NCI-H128 (cell line): ENCODE measurements around the gene TCF15.
"Not testable (repeated sequence)": the region's sequence is repeated elsewhere in the genome, so short reads cannot be mapped to it uniquely, and the experiment has no call there.

Experiments used
- DNase-seq: peaks from one replicate; lab custom pipeline; 2025; ENCODE audit not compliant: unreplicated experiment; lab: John Stamatoyannopoulos, UW

Gene TCF15

DNA sequence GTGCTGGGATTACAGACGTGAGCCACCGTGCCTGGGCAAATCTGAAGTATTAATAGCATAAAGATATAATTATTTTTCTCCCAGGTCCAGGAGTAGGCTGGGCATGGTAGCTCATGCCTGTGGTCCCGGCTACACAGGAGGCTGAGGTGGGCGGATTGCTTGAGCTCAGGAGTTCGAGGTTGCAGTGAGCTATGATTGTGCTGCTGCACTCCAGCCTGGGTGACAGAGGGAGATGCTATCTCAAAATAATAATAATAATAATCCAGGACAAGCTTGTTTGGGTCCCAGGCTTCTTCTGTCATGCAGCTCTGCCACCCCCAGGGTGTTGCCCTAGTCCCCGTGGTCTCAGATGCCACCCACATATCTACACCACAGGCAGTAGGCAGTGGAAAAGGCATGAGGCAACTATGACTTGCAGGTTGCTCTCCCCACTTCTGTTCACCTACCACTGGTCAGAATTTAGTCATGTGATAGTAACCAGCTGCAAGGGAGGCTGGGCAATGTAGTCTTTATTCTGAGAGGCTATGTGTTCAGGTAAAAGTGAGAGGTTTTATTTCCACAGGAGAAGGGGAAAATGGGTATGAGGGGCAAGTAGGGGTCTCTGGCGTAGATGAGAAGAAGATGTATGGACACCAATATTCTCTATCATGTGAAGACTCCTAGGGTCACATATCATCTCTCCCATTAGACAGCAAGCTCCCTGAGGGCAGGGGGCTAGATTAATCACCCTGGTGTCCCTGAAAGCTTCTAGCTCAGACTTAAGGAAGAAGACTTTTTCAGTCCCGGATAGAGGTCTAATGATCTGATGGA, 25.7 kb downstream of the TCF15 start:
- DNase-seq, result no peak

DNA sequence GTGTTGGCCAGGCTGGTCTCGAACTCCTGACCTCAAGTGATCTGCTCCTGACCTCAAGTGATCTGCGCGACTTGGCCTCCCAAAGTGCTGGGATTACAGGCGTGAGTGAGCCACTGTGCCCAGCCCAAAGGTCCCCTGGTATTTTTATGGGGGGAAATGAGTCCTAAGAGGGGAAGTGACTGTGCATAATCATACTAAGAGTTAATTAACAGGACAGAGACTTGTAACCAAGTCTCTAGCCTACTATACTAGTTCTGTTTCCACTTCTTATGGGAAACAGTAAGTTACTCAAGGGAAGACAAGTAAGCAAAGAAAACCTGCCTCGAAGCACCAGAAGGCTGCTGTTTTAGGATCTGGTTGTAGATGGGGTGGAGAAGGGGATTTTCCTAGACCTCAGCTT, 27.9 kb downstream of the TCF15 start:
- DNase-seq, result no peak

- DNase-seq, result not testable (repeated sequence)
Measured at GRCh38 chr20:578940-579690, 31.0 kb downstream of the TCF15 start.

DNA sequence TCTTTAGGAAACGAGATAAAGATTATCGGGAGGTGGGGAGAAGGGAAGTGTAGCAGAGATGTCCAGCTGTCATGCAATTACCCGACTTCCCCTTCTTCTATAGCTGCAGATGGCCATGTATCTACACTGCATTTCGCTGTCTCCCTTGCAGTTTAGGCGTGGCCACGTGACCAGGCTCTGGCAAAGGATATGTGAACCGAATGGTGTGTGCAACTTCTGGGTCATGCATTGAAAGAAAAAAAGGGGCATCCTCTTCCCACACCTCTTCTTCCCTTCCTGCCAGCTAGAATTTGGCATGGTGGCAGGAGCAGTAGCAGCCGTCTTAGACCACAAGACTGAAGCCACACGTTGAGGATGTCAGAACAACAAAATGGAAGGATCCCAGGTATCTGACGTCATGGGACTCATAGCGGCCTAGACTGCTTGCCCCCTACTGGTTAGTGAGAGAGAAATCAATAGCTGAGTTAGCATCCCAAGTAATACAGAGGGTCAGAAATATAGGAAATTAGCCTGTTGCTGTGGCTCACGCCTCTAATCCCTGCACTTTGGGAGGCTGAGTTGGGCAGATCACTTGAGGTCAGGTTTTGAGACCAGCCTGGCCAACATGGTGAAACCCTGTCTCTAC, 32.8 kb downstream of the TCF15 start:
- DNase-seq, result no peak

DNA sequence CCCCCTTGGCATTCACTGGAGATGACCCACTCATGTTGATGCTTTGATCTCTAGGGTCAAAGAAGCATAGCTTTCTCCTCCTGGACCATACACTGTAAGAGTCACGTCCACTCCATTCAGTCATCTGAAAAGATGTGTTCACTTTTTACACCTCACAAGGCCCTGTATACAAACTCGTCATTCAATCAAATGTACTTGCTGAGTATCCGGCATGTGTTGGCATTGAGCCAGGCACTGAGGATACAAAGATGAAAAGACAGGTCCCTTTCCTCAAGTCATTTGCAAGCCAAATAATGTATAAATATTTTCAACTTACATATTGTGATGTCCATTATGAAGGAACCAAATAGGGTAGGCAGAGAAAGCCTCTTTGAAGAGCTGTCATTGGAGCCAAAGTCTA, 34.0 kb downstream of the TCF15 start:
- no peak for DNase-seq

DNA sequence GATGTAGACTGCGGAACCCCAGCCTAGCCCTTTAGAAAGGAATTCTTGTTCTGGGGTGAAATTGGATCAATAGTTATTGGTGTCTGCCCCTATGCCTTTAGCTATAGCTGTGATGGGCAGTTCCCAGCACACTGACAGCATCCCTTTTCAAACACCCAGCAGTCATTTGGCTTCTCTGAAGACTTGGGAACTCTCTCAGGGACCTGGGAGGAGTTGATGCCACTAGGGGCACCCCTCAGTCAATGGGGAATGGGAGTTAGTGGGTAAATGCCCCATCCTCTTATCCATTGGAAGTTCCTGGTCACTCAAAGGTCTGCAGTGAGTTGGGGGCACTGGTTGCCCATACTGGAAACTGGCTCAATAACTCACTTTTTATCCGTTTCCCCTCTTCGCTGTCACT, 34.9 kb downstream of the TCF15 start:
- no peak for DNase-seq

DNA sequence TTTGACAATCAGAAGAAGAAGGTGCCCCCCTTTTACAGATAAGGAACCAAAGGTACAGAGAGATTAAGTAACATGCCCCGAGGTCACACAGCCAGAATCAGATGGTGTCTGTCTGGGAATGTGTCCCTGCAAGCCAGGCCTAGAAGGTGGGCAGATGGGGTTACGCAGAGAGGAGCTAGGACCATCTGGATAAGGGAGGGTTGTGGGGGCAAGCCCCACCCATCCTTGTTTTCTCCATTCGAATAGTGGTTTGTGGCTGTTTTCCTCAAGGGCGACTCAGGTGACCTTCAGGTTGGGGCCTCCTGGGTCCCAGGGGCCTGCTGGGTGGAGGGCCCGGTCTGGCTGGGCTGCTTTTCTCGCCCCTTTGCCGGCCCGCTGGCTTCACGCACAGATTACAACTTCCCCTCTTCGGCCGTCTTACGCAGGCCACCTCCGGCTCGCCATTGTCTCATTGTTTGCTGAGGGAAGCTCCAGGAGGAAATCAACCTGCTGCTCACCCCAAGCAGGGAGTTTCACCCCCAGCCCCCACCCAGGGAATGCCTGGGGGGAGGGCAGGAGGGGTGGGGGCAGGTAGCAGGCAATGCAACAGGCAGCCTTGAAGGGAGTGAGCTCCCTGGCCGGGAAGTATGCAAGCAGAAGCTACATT, 35.7 kb downstream of the TCF15 start:
- no peak for DNase-seq

DNA sequence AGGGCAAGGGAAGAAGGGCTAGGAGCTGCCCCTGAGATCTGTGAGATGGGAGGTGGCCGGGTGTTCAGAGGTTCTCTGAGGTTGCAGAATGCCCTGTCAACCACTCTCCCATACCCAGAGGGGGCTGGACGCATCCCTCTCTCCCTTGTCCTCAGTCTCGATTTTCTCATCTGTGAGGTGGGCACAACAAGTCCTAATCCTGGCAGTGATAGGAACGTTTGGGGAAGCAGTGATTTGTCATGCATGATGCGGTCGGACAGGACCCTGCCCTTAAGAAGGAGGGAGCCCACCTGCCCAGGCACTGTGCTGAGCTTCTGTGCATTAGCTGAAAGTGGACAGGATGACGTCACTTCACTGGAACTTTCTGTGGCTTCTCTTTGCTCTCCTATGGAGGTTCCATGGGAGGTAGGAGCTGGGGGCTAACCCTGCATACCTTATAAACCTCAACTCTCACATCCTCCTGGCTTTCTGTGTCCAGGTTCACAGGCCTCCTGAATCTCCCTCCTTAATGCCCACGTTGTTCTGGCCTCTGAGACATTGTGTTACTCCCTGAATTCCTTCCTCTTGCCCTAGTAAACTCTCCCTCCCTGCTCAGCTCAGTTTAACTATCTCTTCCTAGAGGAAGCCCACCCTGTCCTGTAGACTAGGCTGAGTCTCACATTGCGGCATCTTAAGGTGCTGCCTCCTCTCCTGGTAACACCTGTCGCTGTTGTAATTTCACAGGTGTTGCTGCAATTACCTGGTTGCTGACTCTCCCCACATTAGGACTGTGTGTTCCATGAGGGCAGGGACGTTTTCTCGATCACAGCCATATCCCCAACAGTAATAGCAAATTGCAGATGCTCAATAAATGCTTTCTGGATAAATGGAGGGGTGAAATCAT, 36.5 kb downstream of the TCF15 start:
- no peak for DNase-seq

DNA sequence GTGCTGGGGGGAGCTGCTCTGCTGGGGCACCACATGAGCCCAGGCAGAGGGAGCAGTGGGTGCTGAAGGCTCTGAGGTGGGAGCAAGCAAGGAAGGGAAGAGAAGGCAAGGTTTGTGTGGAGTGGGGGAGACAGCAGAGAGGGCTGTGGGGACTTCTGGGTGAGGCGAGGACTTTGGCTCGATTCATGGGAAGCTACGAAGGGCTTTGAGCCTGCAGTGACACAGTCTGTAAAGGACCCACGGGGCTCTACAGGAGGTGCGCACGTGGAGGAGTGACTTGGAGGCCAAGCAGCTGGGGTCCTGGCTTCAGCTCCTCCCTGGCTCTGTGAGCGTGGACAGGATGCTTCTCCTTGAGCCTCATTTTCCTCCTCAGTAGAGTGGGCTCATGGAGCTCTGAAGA, 37.4 kb downstream of the TCF15 start:
- no peak for DNase-seq

DNA sequence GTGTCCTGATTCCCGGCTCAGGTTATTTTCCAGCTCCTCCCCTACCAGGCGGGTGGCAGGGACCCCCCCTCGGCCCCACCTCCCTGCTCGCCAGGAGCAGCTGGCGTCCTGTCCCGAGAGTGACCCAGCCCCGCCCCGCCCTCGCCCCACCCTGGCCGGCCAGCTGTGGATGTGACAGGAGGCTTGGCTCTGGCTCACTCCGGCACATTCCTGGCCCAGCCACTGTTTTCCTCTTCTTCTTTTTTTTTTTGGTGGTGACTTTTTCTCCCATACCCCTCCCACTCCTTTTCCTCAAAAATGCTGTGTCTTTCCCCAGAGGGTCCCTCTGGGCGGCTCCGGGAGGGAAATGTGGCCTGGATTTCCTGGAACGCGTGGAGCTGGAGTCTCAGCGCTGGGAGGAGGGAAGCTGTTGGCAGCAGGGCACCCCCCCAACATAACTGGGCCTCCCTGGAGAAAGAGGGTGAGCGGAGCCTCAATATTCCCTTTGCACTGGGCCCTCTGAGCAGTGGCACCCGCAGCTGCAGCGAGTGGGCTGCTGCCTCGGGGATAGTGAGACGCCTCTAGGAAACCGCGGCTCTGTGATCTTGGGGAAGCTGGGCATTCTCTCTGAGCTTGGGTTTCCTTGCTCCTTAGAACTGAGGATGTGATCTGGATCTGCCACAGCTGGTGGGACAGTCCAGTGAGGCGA, 38.2 kb downstream of the TCF15 start:
- no peak for DNase-seq

GRCh38 chr20:568673-569415, 41.3 kb downstream of the TCF15 start:
- no peak for DNase-seq

DNA sequence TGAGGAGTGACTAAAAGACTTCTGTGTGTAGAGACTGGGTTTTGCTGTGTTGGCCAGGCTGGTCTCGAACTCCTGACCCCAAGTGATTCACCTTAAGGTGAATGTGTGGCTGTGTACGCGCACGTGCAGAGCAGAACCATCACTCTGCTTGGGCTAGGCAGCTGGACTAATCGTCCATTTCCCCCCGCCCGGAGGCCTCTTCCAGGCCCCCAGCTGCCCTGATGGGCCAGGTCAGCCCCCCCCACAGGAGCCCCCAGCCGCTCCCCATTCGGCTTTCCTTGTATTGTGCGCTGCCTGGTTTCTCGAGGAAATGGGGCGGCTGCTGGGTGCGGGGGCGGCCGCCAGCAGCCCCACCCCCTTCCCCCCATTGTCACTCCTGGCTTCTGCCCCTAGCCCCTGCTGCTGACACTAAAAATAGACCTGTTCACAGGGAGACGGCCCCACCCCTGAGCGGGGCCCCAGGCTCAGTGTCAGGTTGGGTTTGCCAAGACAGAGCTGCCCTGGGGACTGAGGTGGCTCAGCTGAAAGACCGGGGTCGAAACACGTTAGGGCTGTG, 41.9 kb downstream of the TCF15 start:
- DNase-seq, result no peak

GRCh38 chr20:564192-564591, 45.9 kb downstream of the TCF15 start:
- no peak for DNase-seq

- no peak for DNase-seq
Measured at GRCh38 chr20:563187-563586, 46.9 kb downstream of the TCF15 start.

GRCh38 chr20:562232-562897, 47.7 kb downstream of the TCF15 start:
- DNase-seq, result no peak

- DNase-seq, result peak; percentile 10
Measured at GRCh38 chr20:561437-562231, 48.5 kb downstream of the TCF15 start.

DNA sequence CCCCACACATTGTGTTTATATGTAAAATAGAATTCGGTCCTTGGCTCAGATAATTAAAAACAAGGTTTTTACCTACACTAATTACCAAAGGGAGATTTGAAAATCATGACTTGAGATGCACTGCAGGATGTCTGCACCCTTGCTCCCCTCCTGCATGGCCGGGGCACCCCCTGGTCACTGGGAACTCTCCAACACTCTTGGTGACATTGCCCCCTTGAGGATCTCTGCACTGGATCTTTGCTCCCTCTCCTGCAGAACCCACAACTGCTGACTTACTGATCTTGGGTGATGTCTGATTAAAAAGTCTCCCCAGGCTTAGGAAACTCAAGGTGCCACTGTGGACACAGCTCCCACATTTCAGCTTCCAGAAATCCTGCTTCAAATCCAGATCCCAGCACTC, 49.4 kb downstream of the TCF15 start:
- no peak for DNase-seq

DNA sequence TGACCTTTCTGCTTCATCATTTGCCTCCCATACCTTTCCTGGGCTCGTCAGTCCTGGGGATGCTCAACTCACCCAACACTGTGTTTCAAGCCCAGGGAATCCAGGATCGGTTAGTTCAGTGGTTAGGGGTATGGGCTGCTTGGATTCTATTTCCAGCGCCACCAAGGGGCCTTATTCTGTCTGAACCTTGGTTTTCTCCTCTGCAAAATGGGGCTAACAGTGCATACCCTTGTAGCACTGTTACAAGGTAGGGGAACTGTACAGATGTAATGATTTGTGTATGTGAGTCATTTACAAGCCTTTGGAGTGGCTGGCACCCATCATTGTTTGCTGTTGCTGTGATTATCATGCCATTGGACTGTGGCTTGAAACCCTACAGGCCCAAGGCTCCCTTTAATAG, 52.0 kb downstream of the TCF15 start:
- DNase-seq, result no peak
